ENCODE measurements around the gene SLC35B4. TPM values are rescaled to one million over a fixed set of nuclear protein-coding genes. Genes with fewer than 3 reads are reported as not detected.

Gene SLC35B4
- total RNA-seq, 1 experiment from 2014 or later: 14.7 TPM

DNA sequence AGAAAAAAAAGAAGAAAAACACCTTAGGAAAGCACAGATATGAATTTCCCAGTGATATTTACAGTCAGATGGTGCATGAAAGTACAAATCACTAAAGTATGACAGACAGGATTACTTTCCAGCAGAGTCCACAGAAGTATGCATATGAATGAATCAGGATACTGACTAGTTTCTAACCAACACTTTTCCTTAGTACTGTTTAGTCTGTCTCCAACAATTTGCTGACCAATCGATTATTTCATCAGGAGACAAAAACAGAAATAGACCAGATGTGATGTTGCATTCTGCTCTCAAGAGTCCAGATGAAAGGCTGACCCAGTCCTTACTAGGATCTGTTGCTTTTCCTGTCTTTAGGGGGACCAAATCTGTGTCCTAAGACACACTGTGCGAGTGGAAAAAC, 14.6 kb downstream of the SLC35B4 start (continued):
- TF ChIP-seq ELF1 (IDR thresholded peaks at IDR 0.05; ENCODE audit: borderline replicate concordance, low read depth): no peak
- TF ChIP-seq RAD21 (IDR thresholded peaks at IDR 0.05; ENCODE audit: low read depth): no peak
- no peak for TF ChIP-seq EZH2 (IDR thresholded peaks at IDR 0.05)
- TF ChIP-seq ZNF274 (IDR thresholded peaks at IDR 0.05; ENCODE audit: low read depth, low read length): no peak
- TF ChIP-seq ATF3 (IDR thresholded peaks at IDR 0.05): no peak
- TF ChIP-seq, protein P1, sequence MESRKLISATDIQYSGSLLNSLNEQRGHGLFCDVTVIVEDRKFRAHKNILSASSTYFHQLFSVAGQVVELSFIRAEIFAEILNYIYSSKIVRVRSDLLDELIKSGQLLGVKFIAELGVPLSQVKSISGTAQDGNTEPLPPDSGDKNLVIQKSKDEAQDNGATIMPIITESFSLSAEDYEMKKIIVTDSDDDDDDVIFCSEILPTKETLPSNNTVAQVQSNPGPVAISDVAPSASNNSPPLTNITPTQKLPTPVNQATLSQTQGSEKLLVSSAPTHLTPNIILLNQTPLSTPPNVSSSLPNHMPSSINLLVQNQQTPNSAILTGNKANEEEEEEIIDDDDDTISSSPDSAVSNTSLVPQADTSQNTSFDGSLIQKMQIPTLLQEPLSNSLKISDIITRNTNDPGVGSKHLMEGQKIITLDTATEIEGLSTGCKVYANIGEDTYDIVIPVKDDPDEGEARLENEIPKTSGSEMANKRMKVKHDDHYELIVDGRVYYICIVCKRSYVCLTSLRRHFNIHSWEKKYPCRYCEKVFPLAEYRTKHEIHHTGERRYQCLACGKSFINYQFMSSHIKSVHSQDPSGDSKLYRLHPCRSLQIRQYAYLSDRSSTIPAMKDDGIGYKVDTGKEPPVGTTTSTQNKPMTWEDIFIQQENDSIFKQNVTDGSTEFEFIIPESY (IDR thresholded peaks at IDR 0.05; ENCODE audit: extremely low read depth, insufficient replicate concordance, low read length): no peak

DNA sequence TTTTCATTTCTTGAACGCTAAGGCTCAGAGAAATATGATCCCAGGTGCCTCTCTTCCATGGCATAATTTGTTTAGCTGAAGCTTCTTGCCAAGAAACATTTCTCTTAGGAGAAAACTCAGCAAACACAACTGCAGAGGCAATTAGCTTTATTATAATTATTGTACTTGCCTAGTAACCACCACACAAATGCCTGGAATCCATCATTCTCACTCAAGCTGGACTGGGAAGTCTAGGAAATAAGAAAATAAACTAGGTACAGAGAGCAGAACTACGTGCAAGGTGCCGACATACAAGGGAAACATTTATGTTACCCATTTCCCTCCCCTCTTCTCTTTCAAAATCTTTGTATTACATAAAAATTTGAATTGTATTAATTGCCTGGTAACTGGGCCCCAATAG, 15.1 kb downstream of the SLC35B4 start:
- no peak for ATAC-seq
- ChIA-PET RAD21 (ENCODE audit: low non-redundant PET in 1 of 2, low total read pairs in 2 of 2, uncharacterized antibody in 2 of 2, unreplicated experiment in 2 of 2) (no interaction called here), POLR2A (no interaction called here), CTCF (no interaction called here)
- no peaks in the 10 kb centered on the region for H3K27me3 ChIP-seq (ENCODE audit: insufficient read depth, low read length)
- H2AFZ ChIP-seq (ENCODE audit: low read depth, low read length, poor library complexity, severe bottlenecking): no peak overlapping the region
- no peak for DNase-seq (ENCODE audit: low read depth, low spot score)
- peaks cover 3 to 7% of the 10 kb centered on the region in 2 experiments; a peak in 2 of 4 replicates for H3K36me3 ChIP-seq (ENCODE audit: control insufficient read depth in 1 of 2, insufficient read depth in 2 of 2, low read length in 2 of 2)
- intact Hi-C loops (cut with micrococcal nuclease): no loop called here
- no peaks in the 10 kb centered on the region for H4K20me1 ChIP-seq (ENCODE audit: insufficient read depth)
- TF ChIP-seq SIN3A (IDR thresholded peaks at IDR 0.05; ENCODE audit: low read depth): no peak
- no peak for TF ChIP-seq CBX3 (IDR thresholded peaks at IDR 0.05; ENCODE audit: low read depth)
- TF ChIP-seq EGR1 (IDR thresholded peaks at IDR 0.05; ENCODE audit: low read depth): no peak
- no peak for TF ChIP-seq EZH2phosphoT487 (IDR thresholded peaks at IDR 0.05; ENCODE audit: borderline replicate concordance)
- no peak for TF ChIP-seq FOSL1 (IDR thresholded peaks at IDR 0.05; ENCODE audit: low read depth)
- no peak for TF ChIP-seq CTCF (IDR thresholded peaks at IDR 0.05 in 2 of 3, conservative IDR thresholded peaks at IDR 0.05 in 1 of 3; ENCODE audit: borderline replicate concordance in 1 of 3, insufficient read depth in 1 of 3, low read depth in 2 of 3, low read length in 2 of 3)
- no peak for TF ChIP-seq JUND (IDR thresholded peaks at IDR 0.05)
- TF ChIP-seq ELF1 (IDR thresholded peaks at IDR 0.05; ENCODE audit: borderline replicate concordance, low read depth): no peak
- TF ChIP-seq POLR2A (IDR thresholded peaks at IDR 0.05; ENCODE audit: borderline replicate concordance, extremely low read depth, insufficient read depth, insufficient read length): no peak
- no peak for TF ChIP-seq RAD21 (IDR thresholded peaks at IDR 0.05; ENCODE audit: low read depth)
- TF ChIP-seq POLR2AphosphoS5 (IDR thresholded peaks at IDR 0.05; ENCODE audit: low read depth, low read length): no peak
- no peak for TF ChIP-seq YY1 (IDR thresholded peaks at IDR 0.05; ENCODE audit: extremely low read depth, insufficient replicate concordance, low read depth, low read length)
- TF ChIP-seq SP1 (IDR thresholded peaks at IDR 0.05; ENCODE audit: low read depth): no peak
- no peak for TF ChIP-seq CEBPB (IDR thresholded peaks at IDR 0.05; ENCODE audit: low read depth)
- TF ChIP-seq, protein P2, sequence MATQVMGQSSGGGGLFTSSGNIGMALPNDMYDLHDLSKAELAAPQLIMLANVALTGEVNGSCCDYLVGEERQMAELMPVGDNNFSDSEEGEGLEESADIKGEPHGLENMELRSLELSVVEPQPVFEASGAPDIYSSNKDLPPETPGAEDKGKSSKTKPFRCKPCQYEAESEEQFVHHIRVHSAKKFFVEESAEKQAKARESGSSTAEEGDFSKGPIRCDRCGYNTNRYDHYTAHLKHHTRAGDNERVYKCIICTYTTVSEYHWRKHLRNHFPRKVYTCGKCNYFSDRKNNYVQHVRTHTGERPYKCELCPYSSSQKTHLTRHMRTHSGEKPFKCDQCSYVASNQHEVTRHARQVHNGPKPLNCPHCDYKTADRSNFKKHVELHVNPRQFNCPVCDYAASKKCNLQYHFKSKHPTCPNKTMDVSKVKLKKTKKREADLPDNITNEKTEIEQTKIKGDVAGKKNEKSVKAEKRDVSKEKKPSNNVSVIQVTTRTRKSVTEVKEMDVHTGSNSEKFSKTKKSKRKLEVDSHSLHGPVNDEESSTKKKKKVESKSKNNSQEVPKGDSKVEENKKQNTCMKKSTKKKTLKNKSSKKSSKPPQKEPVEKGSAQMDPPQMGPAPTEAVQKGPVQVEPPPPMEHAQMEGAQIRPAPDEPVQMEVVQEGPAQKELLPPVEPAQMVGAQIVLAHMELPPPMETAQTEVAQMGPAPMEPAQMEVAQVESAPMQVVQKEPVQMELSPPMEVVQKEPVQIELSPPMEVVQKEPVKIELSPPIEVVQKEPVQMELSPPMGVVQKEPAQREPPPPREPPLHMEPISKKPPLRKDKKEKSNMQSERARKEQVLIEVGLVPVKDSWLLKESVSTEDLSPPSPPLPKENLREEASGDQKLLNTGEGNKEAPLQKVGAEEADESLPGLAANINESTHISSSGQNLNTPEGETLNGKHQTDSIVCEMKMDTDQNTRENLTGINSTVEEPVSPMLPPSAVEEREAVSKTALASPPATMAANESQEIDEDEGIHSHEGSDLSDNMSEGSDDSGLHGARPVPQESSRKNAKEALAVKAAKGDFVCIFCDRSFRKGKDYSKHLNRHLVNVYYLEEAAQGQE (IDR thresholded peaks at IDR 0.05; ENCODE audit: low read depth): no peak
- TF ChIP-seq EZH2 (IDR thresholded peaks at IDR 0.05): no peak
- TF ChIP-seq ZFX (IDR thresholded peaks at IDR 0.05): no peak
- TF ChIP-seq SRF (IDR thresholded peaks at IDR 0.05; ENCODE audit: low read depth): no peak
- no peaks in the 10 kb centered on the region for H3K79me2 ChIP-seq (ENCODE audit: insufficient read depth, low read length)
- H3K9me3 ChIP-seq (ENCODE audit: control insufficient read depth in 1 of 2, insufficient read depth in 1 of 2, low read depth in 1 of 2, low read length in 2 of 2): no peaks in the 10 kb centered on the region
- H3K9me2 ChIP-seq (ENCODE audit: insufficient read depth): no peaks in the 10 kb centered on the region
- no peak overlapping the region for H3K4me3 ChIP-seq (replicated peaks in 1 of 2; ENCODE audit: low read depth in 1 of 2, low read length in 2 of 2)
- no peaks in the 10 kb centered on the region for H3K4me1 ChIP-seq (ENCODE audit: control insufficient read depth in 1 of 2, insufficient read depth in 2 of 2, low read length in 2 of 2)
- no peak overlapping the region for H3K27ac ChIP-seq (ENCODE audit: low read depth, low read length)
- no TSS peak for BruUV-seq (replicated peaks)
- H3K9ac ChIP-seq (ENCODE audit: low read length): no peak overlapping the region
- no peak overlapping the region for H3K4me2 ChIP-seq (ENCODE audit: low read length)

All from HCT116 (cell line).